Tibial nerve (tissue), 3 donors: ENCODE data around the gene WDR47.

Experiments used
- CTCF ChIP-seq, 5 experiments: fragments of 200-600 bp in 3 of 5; fragments of 450-650 bp in 2 of 5; sonication (generic) in 3 of 5; IDR thresholded peaks; one replicate each; pipeline ENCODE4 v1.5.1; 2016 to 2019; ENCODE audit warnings: antibody characterized with exemption in 5 of 5, mild to moderate bottlenecking in 3 of 5, moderate library complexity in 2 of 5
- POLR2A ChIP-seq, 2 donors: fragments of 450-650 bp; IDR thresholded peaks; one replicate each; pipeline ENCODE4 v1.6.1; 2017; ENCODE audit warnings: antibody characterized with exemption in 2 of 2, mild to moderate bottlenecking in 2 of 2, moderate library complexity in 2 of 2

- TF ChIP-seq CTCF (IDR thresholded peaks at IDR 0.05) (no peak), POLR2A (IDR thresholded peaks at IDR 0.05) (no peak)
Measured at GRCh38 chr1:108957888-108958287, 84.0 kb downstream of the WDR47 start.
